DND-41 (cell line): ENCODE data around the gene SLC6A19.

Experiments
- ATAC-seq: fragments of 200-7000 bp; cut with Tn5 transposase; 3 replicates; pipeline ENCODE4 v1.9.1; 2021; ENCODE audit warnings: low read depth; ENCODE audit not compliant: insufficient read depth
- DNase-seq: peaks from one replicate; pipeline ENCODE4 v3.0.0-alpha.2; 2020
- H2AFZ ChIP-seq: 2 replicates; pipeline ENCODE4 v1.6.0; 2012; ENCODE audit warnings: low read depth, low read length
- H3K27ac ChIP-seq: 2 replicates; pipeline ENCODE4 v1.5.1; 2012; ENCODE audit warnings: low read length, inconsistent platforms
- H3K27me3 ChIP-seq: fragments of 200-600 bp; sonication (generic); 2 replicates; pipeline ENCODE4 v1.6.0; 2012; ENCODE audit warnings: low read length, mild to moderate bottlenecking, inconsistent platforms; ENCODE audit not compliant: insufficient read depth, poor library complexity
- H3K36me3 ChIP-seq: 2 replicates; pipeline ENCODE4 v1.5.1; 2012; ENCODE audit warnings: low read length, inconsistent platforms; ENCODE audit not compliant: insufficient read depth
- H3K4me1 ChIP-seq: 2 replicates; pipeline ENCODE4 v1.5.1; 2012; ENCODE audit warnings: mild to moderate bottlenecking, low read length; ENCODE audit not compliant: insufficient read depth
- H3K4me2 ChIP-seq: 2 replicates; pipeline ENCODE4 v1.6.0; 2012; ENCODE audit warnings: mild to moderate bottlenecking, moderate library complexity, low read length, inconsistent platforms; ENCODE audit not compliant: insufficient read depth
- H3K4me3 ChIP-seq, 2 experiments: fragments of 200-600 bp in 1 of 2; shearing (Covaris generic) in 1 of 2; 2 replicates each; pipeline ENCODE4 v1.5.1; 2012 to 2016; ENCODE audit warnings: inconsistent platforms in 2 of 2, low read length in 2 of 2, mild to moderate bottlenecking in 2 of 2, low read depth in 1 of 2, moderate library complexity in 1 of 2
- H3K79me2 ChIP-seq: 2 replicates; pipeline ENCODE4 v1.6.0; 2012; ENCODE audit warnings: low read length, inconsistent platforms; ENCODE audit not compliant: insufficient read depth
- H3K9ac ChIP-seq: 2 replicates; pipeline ENCODE4 v1.6.0; 2012; ENCODE audit warnings: low read depth, mild to moderate bottlenecking, inconsistent platforms, low read length, moderate library complexity
- H3K9me3 ChIP-seq: 2 replicates; pipeline ENCODE4 v1.5.1; 2012; ENCODE audit warnings: low read length, moderate library complexity, mild to moderate bottlenecking, inconsistent platforms; ENCODE audit not compliant: insufficient read depth, severe bottlenecking
- H4K20me1 ChIP-seq: 2 replicates; pipeline ENCODE4 v1.6.0; 2012; ENCODE audit warnings: low read length; ENCODE audit not compliant: insufficient read depth
- EZH2 ChIP-seq: IDR thresholded peaks from 3 replicates; pipeline ENCODE4 v1.6.1; 2012; ENCODE audit warnings: borderline replicate concordance, low read depth, mild to moderate bottlenecking, moderate library complexity, low read length, inconsistent platforms; ENCODE audit not compliant: severe bottlenecking
- TF ChIP-seq, protein P1 (sequence below): IDR thresholded peaks from 2 replicates; pipeline ENCODE4 v1.5.1; 2012; ENCODE audit warnings: borderline replicate concordance, low read length, moderate library complexity, mild to moderate bottlenecking; ENCODE audit not compliant: poor library complexity, severe bottlenecking; ENCODE audit errors: extremely low read depth

The SLC6A19 gene

GRCh38 chr5:1214163-1214935, 13.0 kb downstream of the SLC6A19 start:
- no peaks in the 10 kb centered on the region for H4K20me1 ChIP-seq
- H3K4me1 ChIP-seq, result peaks cover 21% of the 10 kb centered on the region
- no peak for DNase-seq
- H3K9me3 ChIP-seq, result peaks cover 2% of the 10 kb centered on the region
- no peak for TF ChIP-seq EZH2
- TF ChIP-seq, protein P1, sequence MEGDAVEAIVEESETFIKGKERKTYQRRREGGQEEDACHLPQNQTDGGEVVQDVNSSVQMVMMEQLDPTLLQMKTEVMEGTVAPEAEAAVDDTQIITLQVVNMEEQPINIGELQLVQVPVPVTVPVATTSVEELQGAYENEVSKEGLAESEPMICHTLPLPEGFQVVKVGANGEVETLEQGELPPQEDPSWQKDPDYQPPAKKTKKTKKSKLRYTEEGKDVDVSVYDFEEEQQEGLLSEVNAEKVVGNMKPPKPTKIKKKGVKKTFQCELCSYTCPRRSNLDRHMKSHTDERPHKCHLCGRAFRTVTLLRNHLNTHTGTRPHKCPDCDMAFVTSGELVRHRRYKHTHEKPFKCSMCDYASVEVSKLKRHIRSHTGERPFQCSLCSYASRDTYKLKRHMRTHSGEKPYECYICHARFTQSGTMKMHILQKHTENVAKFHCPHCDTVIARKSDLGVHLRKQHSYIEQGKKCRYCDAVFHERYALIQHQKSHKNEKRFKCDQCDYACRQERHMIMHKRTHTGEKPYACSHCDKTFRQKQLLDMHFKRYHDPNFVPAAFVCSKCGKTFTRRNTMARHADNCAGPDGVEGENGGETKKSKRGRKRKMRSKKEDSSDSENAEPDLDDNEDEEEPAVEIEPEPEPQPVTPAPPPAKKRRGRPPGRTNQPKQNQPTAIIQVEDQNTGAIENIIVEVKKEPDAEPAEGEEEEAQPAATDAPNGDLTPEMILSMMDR, result no peak
- H3K4me2 ChIP-seq, result no peak overlapping the region
- no peak overlapping the region for H2AFZ ChIP-seq
- H3K27ac ChIP-seq, result no peak overlapping the region
- no peaks in the 10 kb centered on the region for H3K36me3 ChIP-seq
- H3K9ac ChIP-seq, result no peak overlapping the region
- H3K79me2 ChIP-seq, result no peaks in the 10 kb centered on the region
- H3K4me3 ChIP-seq, result no peak overlapping the region
- ATAC-seq, result no peak
- no peaks in the 10 kb centered on the region for H3K27me3 ChIP-seq

GRCh38 chr5:1214936-1215220, 13.5 kb downstream of the SLC6A19 start:
- Histone ChIP-seq H2AFZ (no peak overlapping the region), H3K9ac (no peak overlapping the region), H3K4me1 (peaks cover 21% of the 10 kb centered on the region), H3K79me2 (no peaks in the 10 kb centered on the region), H3K9me3 (peaks cover 2% of the 10 kb centered on the region), H3K27me3 (no peaks in the 10 kb centered on the region), H3K4me2 (no peak overlapping the region), H3K27ac (no peak overlapping the region), H4K20me1 (no peaks in the 10 kb centered on the region), H3K4me3 (no peak overlapping the region), H3K36me3 (no peaks in the 10 kb centered on the region)
- TF ChIP-seq, protein P1, result no peak
- no peak for TF ChIP-seq EZH2
- DNase-seq (no peak), ATAC-seq (no peak)

DNA sequence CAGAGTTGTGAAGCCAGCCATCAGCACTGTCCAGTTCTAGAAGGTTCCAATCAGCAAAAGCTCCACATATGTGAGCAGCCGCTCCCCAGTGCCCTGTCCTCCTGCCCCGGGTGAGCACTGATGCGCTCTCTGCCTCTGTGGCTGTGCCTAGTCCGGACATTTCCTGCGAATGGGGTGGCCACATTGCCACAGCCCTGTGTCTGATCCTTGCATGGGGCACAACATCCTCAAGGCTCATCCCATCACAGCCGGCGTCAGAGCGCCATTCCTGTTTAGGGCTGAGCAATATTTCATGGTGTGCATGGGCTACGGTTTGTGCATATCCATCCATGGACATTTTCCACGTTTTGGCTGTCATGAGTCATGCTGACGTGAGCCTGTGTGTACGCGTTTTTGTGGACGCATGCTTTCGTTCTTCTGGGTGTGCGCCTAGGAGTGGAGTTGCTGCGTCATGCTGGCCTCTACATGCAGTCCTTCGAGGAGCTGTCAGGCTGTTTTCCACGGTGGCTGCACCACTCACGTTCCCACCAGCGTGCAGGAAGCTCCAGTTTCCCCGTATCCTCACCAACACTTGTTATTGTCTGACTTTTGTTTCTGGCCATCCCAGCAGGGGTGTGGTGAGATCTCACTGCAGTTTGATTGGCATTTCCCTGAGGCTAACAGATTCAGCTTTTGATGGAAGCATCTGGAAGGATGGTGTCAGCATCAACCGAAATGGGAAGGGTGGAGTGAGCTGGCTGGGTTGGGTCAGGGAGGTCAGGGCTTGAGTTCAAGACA, 14.1 kb downstream of the SLC6A19 start:
- Histone ChIP-seq H3K36me3 (no peaks in the 10 kb centered on the region), H3K27ac (no peak overlapping the region), H3K79me2 (no peaks in the 10 kb centered on the region), H2AFZ (no peak overlapping the region), H3K4me3 (no peak overlapping the region), H3K9ac (no peak overlapping the region), H3K4me2 (no peak overlapping the region), H4K20me1 (no peaks in the 10 kb centered on the region), H3K27me3 (no peaks in the 10 kb centered on the region), H3K4me1 (peaks cover 21% of the 10 kb centered on the region), H3K9me3 (peaks cover 2% of the 10 kb centered on the region)
- ATAC-seq (no peak), DNase-seq (no peak)
- TF ChIP-seq EZH2, result no peak
- TF ChIP-seq, protein P1, result no peak
